ENCODE results near the gene RNPS1. TPM values are rescaled to one million over a fixed set of nuclear protein-coding genes. Genes with fewer than 3 reads are reported as not detected.

The RNPS1 gene
- total and polyA plus RNA-seq, 2 of the 4 experiments (the other 2 are of a cell fraction) = 57.5 to 192 TPM

DNA sequence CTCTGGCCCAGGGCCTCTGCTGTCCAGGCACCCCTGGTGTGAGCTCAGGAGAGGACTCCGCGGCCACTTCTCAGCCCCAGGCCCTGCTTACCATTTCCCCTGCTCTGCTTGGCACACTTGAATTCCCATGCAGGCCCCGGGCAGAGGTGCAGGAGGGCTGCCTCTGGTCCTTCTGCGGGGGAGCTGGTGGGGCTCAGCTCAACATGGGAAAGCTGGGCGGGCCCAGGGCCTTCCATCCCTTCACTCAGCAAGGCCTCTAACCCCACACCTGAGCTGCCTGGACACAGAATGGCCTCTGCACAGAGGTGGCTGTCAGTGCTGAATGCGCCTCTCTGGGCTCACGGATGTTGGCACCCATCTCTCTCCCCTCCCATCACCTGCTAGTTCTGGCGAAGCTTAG, 12.5 kb upstream of the RNPS1 start:
- Histone ChIP-seq H3K27ac (ENCODE audit: insufficient read depth, low read length) (no peak overlapping the region), H3K79me1 (ENCODE audit: low read depth in 1 of 2, low read length in 2 of 2) (no peaks in the 10 kb centered on the region), H3K56ac (ENCODE audit: extremely low read depth, insufficient read depth, low read length) (no peak overlapping the region), H4K20me1 (ENCODE audit: insufficient read depth, low read length) (no peaks in the 10 kb centered on the region), H3K9me3 (ENCODE audit: control insufficient read depth, insufficient read depth, low read length) (no peaks in the 10 kb centered on the region), H3K4me2 (ENCODE audit: low read depth, low read length) (no peak overlapping the region), H4K5ac (ENCODE audit: low read depth, low read length) (no peak overlapping the region), H3K9me1 (ENCODE audit: insufficient read depth, low read length) (no peaks in the 10 kb centered on the region), H3K4ac (ENCODE audit: low read depth, low read length) (no peak overlapping the region), H3K9ac (ENCODE audit: low read depth, low read length) (no peak overlapping the region), H3K4me3 (ENCODE audit: insufficient read depth, low read depth, low read length) (no peak overlapping the region), H3K27me3 (ENCODE audit: control insufficient read depth, insufficient read depth, low read length) (peaks cover 37% of the 10 kb centered on the region), H2AFZ (replicated peaks; ENCODE audit: low read length, poor library complexity) (no peak overlapping the region), H2AK9ac (replicated peaks; ENCODE audit: low read depth, low read length, poor library complexity) (no peak overlapping the region), H2BK5ac (ENCODE audit: low read depth, low read length, poor library complexity, severe bottlenecking) (no peak overlapping the region), H2BK20ac (ENCODE audit: low read depth, low read length) (no peak overlapping the region), H4K8ac (ENCODE audit: low read depth in 2 of 2, low read length in 2 of 2) (no peak overlapping the region), H2AK5ac (ENCODE audit: low read depth, low read length) (no peak overlapping the region), H3K23ac (ENCODE audit: low read depth, low read length) (no peak overlapping the region), H4K91ac (ENCODE audit: insufficient read depth, low read depth, low read length) (no peak overlapping the region), H2BK15ac (ENCODE audit: low read depth, low read length) (no peak overlapping the region), H2BK120ac (ENCODE audit: low read depth, low read length) (no peak overlapping the region), H3K4me1 (ENCODE audit: control insufficient read depth, insufficient read depth, low read length) (no peaks in the 10 kb centered on the region), H3K18ac (ENCODE audit: low read depth, low read length) (no peak overlapping the region), H3K14ac (replicated peaks; ENCODE audit: low read depth, low read length) (no peak overlapping the region), H3K36me3 (ENCODE audit: control insufficient read depth, insufficient read depth, low read length) (no peaks in the 10 kb centered on the region)
- TF ChIP-seq, protein P1, sequence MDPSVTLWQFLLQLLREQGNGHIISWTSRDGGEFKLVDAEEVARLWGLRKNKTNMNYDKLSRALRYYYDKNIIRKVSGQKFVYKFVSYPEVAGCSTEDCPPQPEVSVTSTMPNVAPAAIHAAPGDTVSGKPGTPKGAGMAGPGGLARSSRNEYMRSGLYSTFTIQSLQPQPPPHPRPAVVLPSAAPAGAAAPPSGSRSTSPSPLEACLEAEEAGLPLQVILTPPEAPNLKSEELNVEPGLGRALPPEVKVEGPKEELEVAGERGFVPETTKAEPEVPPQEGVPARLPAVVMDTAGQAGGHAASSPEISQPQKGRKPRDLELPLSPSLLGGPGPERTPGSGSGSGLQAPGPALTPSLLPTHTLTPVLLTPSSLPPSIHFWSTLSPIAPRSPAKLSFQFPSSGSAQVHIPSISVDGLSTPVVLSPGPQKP (IDR thresholded peaks at IDR 0.05; ENCODE audit: borderline replicate concordance, low read depth, low read length) = no peak
- TF ChIP-seq BHLHE40 (IDR thresholded peaks at IDR 0.05; ENCODE audit: low read depth, low read length) (no peak), NFE2L2 (IDR thresholded peaks at IDR 0.05; ENCODE audit: low read depth, low read length) (no peak), RCOR1 (IDR thresholded peaks at IDR 0.05; ENCODE audit: insufficient replicate concordance, low read length) (no peak), SMC3 (IDR thresholded peaks at IDR 0.05; ENCODE audit: low read depth, low read length) (no peak), RFX5 (IDR thresholded peaks at IDR 0.05; ENCODE audit: low read depth, low read length) (no peak), MAFK (IDR thresholded peaks at IDR 0.05; ENCODE audit: low read depth, low read length) (no peak), POLR2A (IDR thresholded peaks at IDR 0.05; ENCODE audit: low read depth, low read length) (no peak), MAZ (IDR thresholded peaks at IDR 0.05; ENCODE audit: borderline replicate concordance, low read depth, low read length) (no peak), CEBPB (IDR thresholded peaks at IDR 0.05; ENCODE audit: low read depth, low read length) (no peak), CHD1 (IDR thresholded peaks at IDR 0.05; ENCODE audit: low read depth, low read length) (no peak)
- TF ChIP-seq, protein P2, sequence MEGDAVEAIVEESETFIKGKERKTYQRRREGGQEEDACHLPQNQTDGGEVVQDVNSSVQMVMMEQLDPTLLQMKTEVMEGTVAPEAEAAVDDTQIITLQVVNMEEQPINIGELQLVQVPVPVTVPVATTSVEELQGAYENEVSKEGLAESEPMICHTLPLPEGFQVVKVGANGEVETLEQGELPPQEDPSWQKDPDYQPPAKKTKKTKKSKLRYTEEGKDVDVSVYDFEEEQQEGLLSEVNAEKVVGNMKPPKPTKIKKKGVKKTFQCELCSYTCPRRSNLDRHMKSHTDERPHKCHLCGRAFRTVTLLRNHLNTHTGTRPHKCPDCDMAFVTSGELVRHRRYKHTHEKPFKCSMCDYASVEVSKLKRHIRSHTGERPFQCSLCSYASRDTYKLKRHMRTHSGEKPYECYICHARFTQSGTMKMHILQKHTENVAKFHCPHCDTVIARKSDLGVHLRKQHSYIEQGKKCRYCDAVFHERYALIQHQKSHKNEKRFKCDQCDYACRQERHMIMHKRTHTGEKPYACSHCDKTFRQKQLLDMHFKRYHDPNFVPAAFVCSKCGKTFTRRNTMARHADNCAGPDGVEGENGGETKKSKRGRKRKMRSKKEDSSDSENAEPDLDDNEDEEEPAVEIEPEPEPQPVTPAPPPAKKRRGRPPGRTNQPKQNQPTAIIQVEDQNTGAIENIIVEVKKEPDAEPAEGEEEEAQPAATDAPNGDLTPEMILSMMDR (conservative IDR thresholded peaks at IDR 0.05; ENCODE audit: low read depth, low read length) = no peak
- CTCF ChIA-PET = no interaction called here
- ATAC-seq (ENCODE audit: low read depth) (no peak), DNase-seq (no peak)
- WGBS, 2 experiments (ENCODE audit: extremely low coverage in 2 of 2, insufficient read length in 1 of 2) = 66% methylated on average over 3 of the region's 8 CpGs; no CpG with 5 or more reads in 1 of the 2 experiments
- POLR2A ChIA-PET (ENCODE audit: unreplicated experiment) = no interaction called here
- in situ Hi-C loops (cut with MboI; ENCODE audit: low sequenced_read_pairs) = no loop called here
- intact Hi-C loops (cut with micrococcal nuclease) = no loop called here
- dilution Hi-C loops (cut with HindIII; ENCODE audit: low sequenced_read_pairs, unreplicated experiment) = no loop called here
- no TSS peak for BruUV-seq (replicated peaks)

All from IMR-90 (cell line).